RWPE1 (cell line): ENCODE data around the gene A4GALT.
A peak's percentile ranks its signal among the peaks of the same experiment; 100 is the strongest.

Experiments
- CTCF ChIA-PET: fragments of 350-600 bp; sonication (Branson Sonifier 250); formaldehyde crosslinking; extraction: SDS; loops from one replicate; lab custom pipeline; 2021; lab: Yijun Ruan, JAX
- POLR2A ChIA-PET: fragments of 400-600 bp; formaldehyde crosslinking; extraction: SDS; loops from one replicate; lab custom pipeline; 2020; ENCODE audit warnings: antibody characterized with exemption; ENCODE audit not compliant: low non-redundant PET; lab: Yijun Ruan, JAX
- DNase-seq: peaks from one replicate; pipeline ENCODE4 v3.0.0; 2012; ENCODE audit warnings: low spot score
- H3K27ac ChIP-seq: fragments of 450-650 bp; 2 replicates; pipeline ENCODE4 v1.5.1; 2017
- CTCF ChIP-seq: fragments of 450-650 bp; conservative IDR thresholded peaks from 2 replicates; pipeline ENCODE4 v1.5.1; 2017; ENCODE audit warnings: low read depth, mild to moderate bottlenecking

A4GALT gene

GRCh38 chr22:42725606-42726355 lies 5.1 kb upstream of the A4GALT start:
- CTCF ChIA-PET, result no interaction called here
- H3K27ac ChIP-seq, result no peak overlapping the region
- no peak for TF ChIP-seq CTCF
- POLR2A ChIA-PET, result no interaction called here
- DNase-seq, result no peak

GRCh38 chr22:42724062-42724461 lies 3.4 kb upstream of the A4GALT start:
- ChIA-PET POLR2A (no interaction called here), CTCF (no interaction called here)
- no peak overlapping the region; the same call in 1 of the 2 replicates for H3K27ac ChIP-seq
- no peak for TF ChIP-seq CTCF
- DNase-seq, result no peak

- ChIA-PET POLR2A (no interaction called here), CTCF (no interaction called here)
- TF ChIP-seq CTCF, result no peak
- no peak for DNase-seq
- peak overlapping the region; percentile 62 for H3K27ac ChIP-seq
Measured at GRCh38 chr22:42721045-42721434, 370 bp upstream of the A4GALT start.

GRCh38 chr22:42719656-42720262 lies 911 bp downstream of the A4GALT start:
- CTCF ChIA-PET, result interaction anchor here (1.0 kb wide), 1 partner anchor 148 kb away, joined by 3 read pairs; no protein-coding TSS in a partner anchor
- no peak for TF ChIP-seq CTCF
- peak overlapping the region; percentile 62 for H3K27ac ChIP-seq
- POLR2A ChIA-PET, result no interaction called here
- DNase-seq, result peak; percentile 20

- DNase-seq, result no peak
- ChIA-PET POLR2A (no interaction called here), CTCF (interaction anchor here (1.0 kb wide), 1 partner anchor 148 kb away, joined by 3 read pairs; no protein-coding TSS in a partner anchor)
- no peak for TF ChIP-seq CTCF
- peak overlapping the region; percentile 62 for H3K27ac ChIP-seq
Measured at GRCh38 chr22:42719133-42719532, 1.5 kb downstream of the A4GALT start.

- H3K27ac ChIP-seq, result peak overlapping the region; percentile 52
- CTCF ChIA-PET, result no interaction called here
- DNase-seq, result no peak
- no peak for TF ChIP-seq CTCF
- POLR2A ChIA-PET, result no interaction called here
Measured at GRCh38 chr22:42717197-42717928, 3.3 kb downstream of the A4GALT start.
